ENCODE results near the gene NOXRED1.

The NOXRED1 gene

GRCh38 chr14:77378701-77379100, 44.6 kb downstream of the NOXRED1 start:
- DNase-seq (ENCODE audit: insufficient read length, low spot score) (no peak), FAIRE-seq (no peak)
- no peak for TF ChIP-seq CTCF (IDR thresholded peaks at IDR 0.05; ENCODE audit: insufficient read depth, missing control alignments)

- TF ChIP-seq CTCF (IDR thresholded peaks at IDR 0.05; ENCODE audit: insufficient read depth, missing control alignments), result no peak
- FAIRE-seq (no peak), DNase-seq (ENCODE audit: insufficient read length, low spot score) (no peak)
These were observed 45.9 kb downstream of the NOXRED1 start for GRCh38 chr14:77377502-77377844.

- FAIRE-seq, result peak; percentile 44
- peak; percentile 5 for TF ChIP-seq CTCF (IDR thresholded peaks at IDR 0.05; ENCODE audit: insufficient read depth, missing control alignments)
- DNase-seq (ENCODE audit: insufficient read length, low spot score), result peak; percentile 70
These were observed 46.4 kb downstream of the NOXRED1 start, which contains the start of the genes SAMD15 and TMED8 for GRCh38 chr14:77376771-77377501. Gene SAMD15 (plus strand): TSS chr14:77377379. CDS start chr14:77377419, 40 bp downstream. Gene TMED8 (minus strand): TSS chr14:77377094. CDS start chr14:77377053, 41 bp downstream.

GRCh38 chr14:77375973-77376770, 47.2 kb downstream of the NOXRED1 start:
- no peak for TF ChIP-seq CTCF (IDR thresholded peaks at IDR 0.05; ENCODE audit: insufficient read depth, missing control alignments)
- peak; percentile 17 for DNase-seq (ENCODE audit: insufficient read length, low spot score)
- no peak for FAIRE-seq

GRCh38 chr14:77375164-77375950, 48.0 kb downstream of the NOXRED1 start:
- peak; percentile 56 for FAIRE-seq
- TF ChIP-seq CTCF (IDR thresholded peaks at IDR 0.05; ENCODE audit: insufficient read depth, missing control alignments), result no peak
- no peak for DNase-seq (ENCODE audit: insufficient read length, low spot score)

GRCh38 chr14:77372304-77372841, 51.0 kb downstream of the NOXRED1 start:
- FAIRE-seq (no peak), DNase-seq (ENCODE audit: insufficient read length, low spot score) (no peak)
- TF ChIP-seq CTCF (IDR thresholded peaks at IDR 0.05; ENCODE audit: insufficient read depth, missing control alignments), result no peak

Data from D721Med (cell line).